Left kidney (tissue), 2 donors: Measurements from ENCODE around the gene CEP85. TPM values are rescaled to one million over a fixed set of nuclear protein-coding genes. Genes with fewer than 3 reads are reported as not detected.
"Not testable (repeated sequence)": the region's sequence is repeated elsewhere in the genome, so short reads cannot be mapped to it uniquely, and the experiment has no call there.

ENCODE experiments used
- DNase-seq: peaks from one replicate; pipeline ENCODE4 v3.0.0-alpha.2; 2013
- polyA plus RNA-seq: library from polyadenylated mRNA; unstranded; fragments of 120-200 nt; gene quantifications from one replicate; pipeline ENCODE4 v1.2.1, GENCODE V29; 2013; ENCODE audit not compliant: insufficient read length

The CEP85 gene
- polyA plus RNA-seq, 1 donor: 24.9 TPM

DNA sequence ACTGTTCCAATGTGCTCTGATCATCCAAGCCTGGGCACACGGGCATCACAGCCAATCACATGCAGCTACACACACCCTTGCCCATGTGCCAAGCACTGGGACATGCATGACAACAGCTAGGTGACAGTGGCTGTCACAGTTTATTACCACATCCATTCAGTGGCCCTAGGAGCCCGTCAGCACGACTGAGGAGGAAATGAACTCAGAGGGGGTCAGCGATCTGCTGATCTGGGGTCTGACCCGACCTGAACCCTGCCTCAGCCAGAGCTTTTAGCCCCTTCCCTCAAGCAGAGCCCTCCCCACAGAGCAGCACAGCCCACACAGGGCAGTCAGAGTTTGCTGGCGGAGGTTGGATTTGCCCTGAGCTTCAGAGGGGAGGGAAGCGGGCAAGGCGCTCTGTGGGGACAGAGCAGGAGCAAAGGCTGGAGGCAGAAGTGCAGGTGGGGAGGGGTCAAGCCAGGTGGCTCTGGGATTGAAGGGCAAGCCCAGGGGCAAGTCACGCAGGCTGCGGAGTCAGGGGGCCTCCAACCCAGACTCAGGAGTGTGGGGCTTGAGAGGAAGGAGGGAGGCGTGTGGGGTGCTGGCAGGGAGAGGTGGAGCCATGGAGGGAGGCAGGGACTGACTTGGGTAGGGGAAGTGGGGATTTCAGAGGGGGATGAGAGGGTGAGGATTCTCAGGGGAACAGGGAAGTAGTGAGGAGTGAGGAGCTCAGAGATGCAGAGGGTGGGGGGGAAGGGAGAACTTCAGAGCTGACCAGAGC lies 56.3 kb downstream of the CEP85 start:
- DNase-seq: no peak

DNA sequence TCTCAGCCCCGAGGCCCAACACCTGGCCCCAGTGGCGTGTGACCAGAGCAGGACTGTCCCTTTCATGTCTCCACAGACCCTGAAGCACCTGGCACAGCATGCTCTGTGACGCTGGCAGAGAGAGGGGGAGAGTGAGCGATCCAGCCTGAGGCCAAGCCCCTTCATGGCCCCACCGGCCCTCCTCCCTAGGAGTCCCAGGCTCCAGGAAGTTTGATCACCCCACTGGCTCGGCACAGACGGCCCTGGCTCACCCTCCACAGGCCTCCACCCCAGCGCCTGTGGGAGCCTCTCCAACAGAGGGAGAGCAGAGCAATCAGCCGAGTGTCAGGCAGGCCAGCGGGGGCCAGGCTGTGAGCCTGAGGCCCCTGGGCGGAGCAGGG lies 56.9 kb downstream of the CEP85 start:
- DNase-seq: no peak

GRCh38 chr1:26291433-26291832 lies 57.4 kb downstream of the CEP85 start:
- DNase-seq: no peak

DNA sequence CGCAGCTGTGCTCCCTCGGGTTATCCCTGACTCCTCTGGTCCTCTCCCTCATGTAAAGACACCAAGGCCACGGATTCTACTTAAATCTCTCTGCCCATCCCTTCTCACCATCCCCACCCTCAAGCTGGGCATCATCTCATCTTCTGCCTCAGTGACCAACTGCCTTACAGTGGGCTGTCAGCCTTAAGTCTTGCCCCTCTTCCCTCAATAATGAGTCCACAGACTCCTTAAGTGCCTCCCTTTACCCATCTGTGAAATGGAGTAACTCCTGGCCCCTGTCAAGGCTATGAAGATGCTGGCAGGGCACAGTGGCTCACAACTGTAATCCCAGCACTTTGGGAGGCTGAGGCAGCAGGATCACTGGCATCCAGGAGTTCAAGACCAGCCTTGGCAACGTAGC lies 57.9 kb downstream of the CEP85 start:
- no peak for DNase-seq

DNA sequence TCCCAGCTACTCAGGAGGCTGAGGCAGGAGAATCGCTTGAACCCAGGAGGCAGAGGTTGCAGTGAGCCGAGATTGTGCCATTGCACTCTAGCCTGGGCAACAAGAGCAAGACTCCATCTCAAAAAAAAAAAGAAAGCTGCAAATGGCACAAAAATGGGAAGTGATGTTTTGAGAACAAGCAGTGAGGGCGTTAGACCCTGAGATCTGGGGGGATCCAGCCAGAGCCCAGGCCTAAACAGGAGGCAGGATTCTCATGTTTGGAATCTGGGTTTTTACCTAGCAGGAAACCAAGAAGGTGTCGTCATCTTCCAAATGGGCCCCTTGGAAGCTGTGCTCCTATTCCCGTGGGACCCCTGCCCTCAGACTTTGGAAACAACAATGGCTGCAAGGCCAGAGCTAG lies 58.7 kb downstream of the CEP85 start:
- not testable (repeated sequence) for DNase-seq

DNA sequence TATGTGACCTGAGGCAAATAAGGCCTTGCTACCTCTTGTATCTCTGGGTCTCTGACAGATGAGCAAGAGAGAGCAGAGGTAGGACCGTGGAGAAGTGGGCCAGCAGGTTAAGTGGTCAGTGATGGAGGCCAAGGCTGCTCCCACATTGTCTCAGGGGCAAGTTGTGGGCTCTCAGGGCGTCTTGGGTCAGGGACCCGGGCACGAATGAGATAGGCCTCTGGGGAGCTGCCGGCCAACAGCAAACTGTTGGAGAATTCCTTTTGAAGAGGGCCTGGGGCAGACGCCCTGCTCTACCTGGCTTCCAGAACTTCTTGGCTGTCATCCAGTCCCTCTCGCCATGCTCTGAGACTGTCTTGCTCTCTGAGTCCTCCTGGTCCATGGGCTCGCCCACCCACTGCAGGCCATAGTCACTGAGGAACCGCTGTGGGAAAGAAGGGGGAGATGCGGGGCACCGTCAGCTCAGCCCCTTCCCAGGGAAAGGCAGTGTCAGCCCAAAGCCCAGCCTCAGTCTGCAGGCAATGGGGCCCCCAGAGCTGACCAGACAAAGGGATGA lies 60.0 kb downstream of the CEP85 start:
- no peak for DNase-seq

DNA sequence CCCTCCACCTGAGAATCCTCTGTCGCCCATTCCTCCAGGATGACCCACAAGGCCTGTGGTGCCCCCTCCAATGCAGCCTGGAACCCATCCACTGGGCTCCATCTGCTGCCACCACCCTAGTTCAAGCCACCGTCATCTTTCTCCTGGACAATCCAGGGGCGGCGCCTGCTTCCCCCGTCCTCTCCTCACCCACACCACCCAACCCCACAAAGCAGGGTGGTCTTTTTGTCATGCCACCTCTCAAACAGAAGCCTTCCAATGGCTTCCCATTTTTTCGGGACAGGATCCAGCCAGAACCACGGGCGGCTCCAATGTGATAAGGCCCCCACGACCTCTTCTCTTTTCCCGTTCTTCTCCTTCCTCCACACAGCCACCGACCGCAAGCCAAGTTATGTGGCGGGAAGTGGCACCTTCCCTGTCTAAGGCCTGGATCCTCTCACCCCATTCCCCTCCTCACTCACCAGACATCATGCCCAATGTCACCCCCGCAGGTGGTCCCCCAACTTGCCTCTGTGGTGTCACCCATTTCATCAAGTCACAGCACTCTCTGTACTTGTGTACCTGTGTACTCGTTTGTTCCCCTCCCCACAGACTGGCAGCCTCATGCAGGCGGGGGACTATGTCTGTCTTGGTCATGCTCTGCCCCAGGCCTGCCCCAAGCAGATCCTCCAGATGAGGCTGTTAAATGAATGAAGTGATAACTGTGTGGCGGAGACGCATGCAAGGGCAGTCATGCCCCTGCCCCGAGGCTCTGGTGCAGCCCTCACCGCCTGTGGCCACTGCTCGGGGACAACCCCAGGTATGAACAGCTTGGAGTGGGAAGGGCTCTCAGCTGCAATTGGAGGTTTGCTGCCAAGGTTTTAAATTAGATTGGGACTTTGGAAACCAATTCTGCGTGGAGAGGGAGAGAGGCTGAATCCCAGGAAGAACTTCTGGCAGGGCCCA lies 61.5 kb downstream of the CEP85 start:
- DNase-seq: no peak

GRCh38 chr1:26296340-26297056 lies 62.5 kb downstream of the CEP85 start:
- no peak for DNase-seq

GRCh38 chr1:26297057-26297790 lies 63.2 kb downstream of the CEP85 start:
- DNase-seq: no peak

GRCh38 chr1:26297791-26298124 lies 63.8 kb downstream of the CEP85 start:
- DNase-seq: no peak

DNA sequence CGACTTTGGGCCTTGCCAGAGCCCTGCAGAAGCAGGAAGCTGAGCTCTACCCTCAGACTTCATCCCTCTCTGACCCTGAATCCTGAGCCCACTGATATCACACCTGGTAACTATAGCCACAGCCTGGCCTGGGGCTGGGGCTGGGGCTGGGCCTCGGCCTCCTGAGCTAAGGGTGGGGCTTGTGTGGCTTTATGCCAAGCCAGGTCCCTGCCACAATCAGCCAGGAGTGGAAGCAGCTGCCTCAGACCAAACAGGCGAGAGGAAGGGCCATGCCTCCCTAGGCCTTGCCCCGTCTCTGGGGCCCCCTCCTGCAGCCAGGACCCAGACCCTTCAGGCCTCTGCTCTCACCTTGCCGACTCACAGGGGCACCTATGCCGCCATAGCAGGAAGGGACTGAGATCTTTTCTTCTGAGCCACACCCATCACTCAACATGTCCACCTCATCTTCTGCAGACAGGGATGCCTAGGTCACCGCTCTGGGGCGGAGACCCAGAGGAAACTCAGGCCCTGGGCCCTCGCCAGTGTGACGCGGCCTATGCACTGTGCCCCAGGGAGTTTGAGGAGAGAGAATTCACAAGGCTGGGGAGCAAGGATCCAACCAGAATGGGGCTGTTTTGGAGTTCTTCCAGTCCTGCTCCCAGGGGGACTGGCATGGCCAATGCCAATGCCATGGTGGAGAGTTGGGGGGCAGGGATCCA lies 66.7 kb downstream of the CEP85 start:
- DNase-seq: no peak

- DNase-seq: no peak
Measured at GRCh38 chr1:26302733-26303405, 68.9 kb downstream of the CEP85 start.

GRCh38 chr1:26305667-26306289 lies 71.8 kb downstream of the CEP85 start:
- no peak for DNase-seq

DNA sequence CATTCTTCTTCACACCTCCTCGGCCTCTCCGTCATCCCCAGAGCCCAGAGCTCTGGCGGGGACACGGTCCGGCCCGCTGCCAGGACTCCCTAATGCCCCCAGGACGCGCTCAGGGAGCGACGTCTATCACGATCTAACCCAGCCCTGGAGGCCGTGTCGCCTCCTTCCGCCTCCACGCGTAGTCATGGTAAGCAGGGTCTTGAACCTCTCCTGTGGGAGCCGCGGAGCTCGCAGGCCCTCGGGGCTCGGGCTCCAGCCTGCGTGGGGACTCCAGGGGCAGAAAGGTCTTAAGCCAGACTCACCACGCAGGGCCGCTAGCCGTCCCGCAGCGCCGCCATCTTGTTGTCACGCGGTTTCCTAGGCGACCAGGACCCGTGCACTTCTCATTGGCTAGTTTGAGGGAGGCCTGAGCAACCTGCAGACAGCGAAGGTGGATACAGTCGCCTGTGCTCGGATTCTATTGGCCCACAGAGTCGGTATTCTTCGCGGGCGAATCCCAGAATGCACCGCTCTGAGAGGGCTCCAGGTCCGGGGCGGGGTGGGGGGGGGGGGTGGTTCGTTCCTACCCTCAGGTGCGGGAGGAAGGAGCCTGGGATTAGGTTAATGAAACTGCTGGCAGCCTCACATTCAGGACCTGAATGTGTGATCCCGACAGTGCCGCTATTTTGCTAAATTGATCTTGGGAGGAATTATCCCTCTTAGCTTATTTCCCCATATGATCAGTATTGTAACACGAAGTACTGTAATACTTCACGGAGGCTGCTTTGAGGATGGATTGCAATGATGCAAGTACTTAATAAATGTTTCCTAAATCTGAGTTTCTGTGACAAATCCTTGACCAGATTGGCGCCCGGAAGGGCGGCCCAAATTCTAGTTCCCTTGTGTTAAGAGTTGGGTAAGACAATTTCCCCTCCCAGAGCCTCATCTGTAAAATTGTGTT lies 72.6 kb downstream of the CEP85 start, which contains the start of gene UBXN11:
TSS of gene UBXN11 (minus strand) at position 347 of the 940 bp plus-strand sequence. CDS start 3,753 bp downstream, outside the sequence.
- DNase-seq: peak; percentile 94

GRCh38 chr1:26307363-26307781 lies 73.4 kb downstream of the CEP85 start:
- DNase-seq: no peak

DNA sequence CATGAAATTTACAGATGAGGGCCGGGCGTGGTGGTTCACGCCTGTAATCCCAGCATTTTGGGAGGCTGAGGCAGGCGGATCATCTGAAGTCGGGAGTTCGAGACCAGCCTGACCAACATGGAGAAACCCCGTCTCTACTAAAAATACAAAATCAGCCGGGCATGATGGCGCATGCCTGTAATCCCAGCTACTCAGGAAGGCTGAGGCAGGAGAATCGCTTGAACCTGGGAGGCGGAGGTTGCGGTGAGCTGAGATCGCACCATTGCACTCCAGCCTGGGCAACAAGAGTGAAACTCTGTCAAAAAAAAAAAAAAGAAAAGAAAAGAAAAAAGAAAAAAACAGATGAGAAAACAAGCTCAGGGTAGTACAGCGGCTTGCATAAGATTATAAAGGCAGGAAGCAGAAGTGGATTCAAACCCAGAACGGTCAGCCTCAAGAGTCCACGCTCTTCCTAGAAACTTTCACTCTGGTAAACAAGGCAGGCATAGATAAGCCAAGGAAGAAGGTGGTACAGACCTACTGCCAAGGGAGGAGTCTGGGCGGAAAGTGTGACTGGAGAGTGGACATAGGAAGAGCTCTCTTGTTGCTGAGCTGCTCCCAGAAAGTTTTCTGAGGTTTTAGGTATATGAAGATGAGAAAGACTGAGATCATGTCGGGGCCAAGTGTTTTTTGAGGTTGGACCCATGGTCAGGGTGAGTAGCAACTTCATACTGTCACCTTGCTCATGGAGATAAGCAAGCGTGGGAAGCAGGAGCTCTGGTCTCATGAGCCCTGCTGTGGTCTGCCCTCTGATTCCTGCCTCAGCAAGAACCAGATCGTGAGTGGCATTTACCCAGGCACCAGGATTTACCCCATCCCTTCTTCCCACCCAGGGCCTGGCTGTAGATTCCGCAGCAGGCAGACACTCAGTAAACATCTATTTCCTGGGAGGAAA lies 74.2 kb downstream of the CEP85 start:
- not testable (repeated sequence) for DNase-seq

DNA sequence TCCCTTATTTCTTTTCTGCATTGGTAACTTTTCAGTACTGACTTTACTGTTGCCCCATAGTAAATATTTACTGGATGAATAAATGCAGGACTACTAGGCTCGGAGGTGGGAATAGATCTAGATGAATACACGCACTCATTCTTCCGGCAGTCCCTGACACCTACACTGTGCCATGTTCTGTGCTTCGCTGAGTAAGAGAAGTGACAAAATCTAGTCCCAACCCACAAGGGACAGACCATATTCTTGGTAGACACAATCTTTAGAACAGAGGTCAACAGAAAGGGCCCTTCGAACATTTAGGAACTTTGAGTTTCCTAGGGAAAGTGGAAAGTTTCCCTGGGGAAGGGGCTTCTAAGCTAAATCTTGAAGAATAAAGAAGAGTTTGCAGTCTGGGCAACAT lies 80.5 kb downstream of the CEP85 start:
- DNase-seq: no peak
